CD14-positive monocyte (primary cell): ENCODE data around the gene PYGB. TPM values are rescaled to one million over a fixed set of nuclear protein-coding genes. Genes with fewer than 3 reads are reported as not detected.

Experiments used
- DNase-seq, 3 donors: peaks; one replicate each; pipeline ENCODE4 v3.0.0-alpha.2; 2011 to 2022
- H2AFZ ChIP-seq: 2 replicates; pipeline ENCODE4 v1.6.0; 2012; ENCODE audit warnings: mild to moderate bottlenecking, low read depth, low read length, inconsistent platforms; ENCODE audit not compliant: insufficient read depth, poor library complexity, severe bottlenecking
- H3K27ac ChIP-seq, 2 donors: 1 replicate in 1 of 2; 2 replicates in 1 of 2; pipeline ENCODE4 v1.5.1; 2012 to 2013; ENCODE audit warnings: low read length in 2 of 2, control low read depth in 1 of 2, inconsistent platforms in 1 of 2, low read depth in 1 of 2, mild to moderate bottlenecking in 1 of 2
- H3K27me3 ChIP-seq, 2 donors: one replicate each; pipeline versions ENCODE4 v1.6.0 to v1.6.1; 2011 to 2013; ENCODE audit warnings: low read length in 2 of 2; ENCODE audit not compliant: control insufficient read depth in 2 of 2, insufficient read depth in 2 of 2
- H3K36me3 ChIP-seq, 2 donors: replicated peaks in 1 of 2; 1 replicate in 1 of 2; 2 replicates in 1 of 2; pipeline versions ENCODE4 v1.5.1 to v1.6.1; 2012 to 2013; ENCODE audit warnings: low read length in 2 of 2, control low read depth in 1 of 2, inconsistent platforms in 1 of 2, mild to moderate bottlenecking in 1 of 2; ENCODE audit not compliant: insufficient read depth in 2 of 2, control insufficient read depth in 1 of 2
- H3K4me1 ChIP-seq, 2 donors: 1 replicate in 1 of 2; 2 replicates in 1 of 2; pipeline versions ENCODE4 v1.5.1 to v1.6.1; 2012 to 2013; ENCODE audit warnings: low read length in 2 of 2, control low read depth in 1 of 2, inconsistent platforms in 1 of 2, mild to moderate bottlenecking in 1 of 2, moderate library complexity in 1 of 2; ENCODE audit not compliant: insufficient read depth in 2 of 2, control insufficient read depth in 1 of 2
- H3K4me2 ChIP-seq: replicated peaks from 2 replicates; pipeline ENCODE3; 2012; ENCODE audit warnings: low read length, moderate library complexity, mild to moderate bottlenecking; ENCODE audit not compliant: poor library complexity, severe bottlenecking; ENCODE audit errors: extremely low read depth
- H3K4me3 ChIP-seq, 3 experiments: fragments of 200-600 bp in 1 of 3; sonication (generic) in 1 of 3; replicated peaks in 1 of 3; 1 replicate in 2 of 3; 2 replicates in 1 of 3; pipeline ENCODE4 v1.5.1; 2011 to 2013; ENCODE audit warnings: low read length in 3 of 3, mild to moderate bottlenecking in 3 of 3, control low read depth in 2 of 3, low read depth in 2 of 3, inconsistent platforms in 1 of 3, moderate library complexity in 1 of 3
- H3K79me2 ChIP-seq: 2 replicates; pipeline ENCODE4 v1.6.0; 2012; ENCODE audit warnings: mild to moderate bottlenecking, control low read depth, inconsistent platforms, low read length, moderate library complexity; ENCODE audit not compliant: insufficient read depth
- H3K9ac ChIP-seq: 2 replicates; pipeline ENCODE4 v1.6.0; 2017; ENCODE audit warnings: low read length, mild to moderate bottlenecking; ENCODE audit not compliant: insufficient read depth, poor library complexity, severe bottlenecking
- H3K9me3 ChIP-seq, 2 donors: replicated peaks in 1 of 2; 1 replicate in 1 of 2; 2 replicates in 1 of 2; pipeline versions ENCODE4 v1.5.1 to v1.6.1; 2012 to 2013; ENCODE audit warnings: low read length in 2 of 2, control low read depth in 1 of 2; ENCODE audit not compliant: control insufficient read depth in 1 of 2, insufficient read depth in 1 of 2
- H4K20me1 ChIP-seq: 2 replicates; pipeline ENCODE4 v1.6.0; 2012; ENCODE audit warnings: mild to moderate bottlenecking, low read length, control low read depth, moderate library complexity; ENCODE audit not compliant: insufficient read depth
- H3K27ac Mint-ChIP-seq, 7 donors: one replicate each; pipeline ENCODE4 v1.8.0; 2020; ENCODE audit warnings: mild to moderate bottlenecking in 7 of 7, mixed read lengths in 7 of 7, moderate library complexity in 6 of 7, inconsistent platforms in 2 of 7
- H3K27me3 Mint-ChIP-seq, 3 donors: one replicate each; pipeline ENCODE4 v1.8.0; 2021 to 2022; ENCODE audit warnings: low read depth in 3 of 3, mild to moderate bottlenecking in 3 of 3, mixed read lengths in 3 of 3, moderate library complexity in 3 of 3, inconsistent platforms in 1 of 3
- H3K36me3 Mint-ChIP-seq, 2 donors: one replicate each; pipeline ENCODE4 v1.8.0; 2020; ENCODE audit warnings: mixed read lengths in 2 of 2, inconsistent platforms in 1 of 2, mild to moderate bottlenecking in 1 of 2
- H3K4me1 Mint-ChIP-seq: one replicate; pipeline ENCODE4 v1.8.0; 2020; ENCODE audit warnings: mild to moderate bottlenecking, mixed read lengths
- H3K4me3 Mint-ChIP-seq, 2 donors: one replicate each; pipeline ENCODE4 v1.8.0; 2020; ENCODE audit warnings: mild to moderate bottlenecking in 2 of 2, mixed read lengths in 2 of 2, moderate library complexity in 1 of 2
- H3K9me3 Mint-ChIP-seq, 7 donors: one replicate each; pipeline ENCODE4 v1.8.0; 2020 to 2022; ENCODE audit warnings: mixed read lengths in 7 of 7, mild to moderate bottlenecking in 6 of 7, moderate library complexity in 6 of 7, inconsistent platforms in 2 of 7
- WGBS: methylation state at CpG from one replicate; pipeline ENCODE4 v1.1.5; 2013; ENCODE audit warnings: missing lambda C conversion rate; ENCODE audit not compliant: insufficient coverage; 5-methylcytosine and 5-hydroxymethylcytosine counted together
- intact Hi-C, 2 donors: fragments of 100-400 bp; cut with micrococcal nuclease; formaldehyde crosslinking; loops; one replicate each; pipeline versions ENCODE4 v1.15.0 to v1.15.1; 2023
- polyA plus RNA-seq, 3 donors: library from polyadenylated mRNA; depleted of rRNA in 1 of 3; unstranded in 2 of 3; stranded (reverse) in 1 of 3; fragments of 300-500 nt in 2 of 3; fragments of >200 nt in 1 of 3; fragmentation: Illumina TruSeq in 2 of 3; gene quantifications; 1 replicate in 2 of 3; 2 replicates in 1 of 3; pipeline ENCODE4 v1.2.3, GENCODE V29; 2012 to 2021
- TF ChIP-seq, protein P1 (sequence below): fragments of 200-600 bp; IDR thresholded peaks from one replicate; pipeline ENCODE4 v1.8.0; 2022; ENCODE audit warnings: antibody characterized with exemption, mild to moderate bottlenecking

PYGB gene
- polyA plus RNA-seq, 3 donors: 26.6 to 33.2 (median 26.7) TPM

DNA sequence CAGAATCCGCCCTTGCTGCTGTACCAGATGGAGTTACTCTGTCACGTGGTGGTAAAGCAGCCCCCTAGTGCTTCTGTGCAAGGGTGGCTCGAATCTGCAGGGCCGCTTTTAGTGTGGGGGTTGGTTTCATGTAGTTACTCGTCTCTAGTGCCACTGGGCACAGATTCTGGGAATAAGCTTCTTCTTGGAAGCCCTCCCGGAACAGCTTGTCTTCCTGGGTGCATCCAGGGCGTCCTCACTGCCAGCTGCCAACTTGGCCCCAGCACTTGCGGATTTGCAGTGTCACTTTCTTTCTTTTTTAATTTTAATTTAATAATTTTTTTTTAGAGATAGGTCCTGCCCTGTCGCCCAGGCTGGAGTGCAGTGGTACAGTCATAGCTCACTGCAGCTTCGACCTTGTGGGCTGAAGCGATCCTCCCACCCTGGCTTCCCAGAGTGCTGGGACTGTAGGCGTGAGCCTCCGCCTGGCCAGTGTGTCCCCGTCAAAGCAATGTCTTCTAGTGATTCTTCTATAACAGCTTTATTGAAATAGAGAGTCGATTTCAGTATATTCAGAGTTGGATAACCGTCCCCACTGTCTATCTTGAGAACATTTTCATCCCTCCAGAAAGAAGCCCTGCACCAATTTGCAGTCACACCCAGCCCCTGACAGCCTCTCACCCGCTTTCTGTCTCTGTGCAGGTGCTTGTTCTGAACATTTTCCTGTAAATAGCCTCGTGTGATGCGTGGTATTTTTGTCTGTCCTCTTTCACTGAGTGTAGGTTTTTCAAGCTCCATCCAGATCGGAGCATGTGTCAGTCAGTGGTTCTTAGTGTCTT, 25.9 kb downstream of the PYGB start:
- H3K36me3 Mint-ChIP-seq: peaks cover 84 to 98% of the 10 kb centered on the region in 2 donors
- H4K20me1 ChIP-seq: no peaks in the 10 kb centered on the region
- H3K9me3 ChIP-seq: no peaks in the 10 kb centered on the region
- TF ChIP-seq, protein P1, sequence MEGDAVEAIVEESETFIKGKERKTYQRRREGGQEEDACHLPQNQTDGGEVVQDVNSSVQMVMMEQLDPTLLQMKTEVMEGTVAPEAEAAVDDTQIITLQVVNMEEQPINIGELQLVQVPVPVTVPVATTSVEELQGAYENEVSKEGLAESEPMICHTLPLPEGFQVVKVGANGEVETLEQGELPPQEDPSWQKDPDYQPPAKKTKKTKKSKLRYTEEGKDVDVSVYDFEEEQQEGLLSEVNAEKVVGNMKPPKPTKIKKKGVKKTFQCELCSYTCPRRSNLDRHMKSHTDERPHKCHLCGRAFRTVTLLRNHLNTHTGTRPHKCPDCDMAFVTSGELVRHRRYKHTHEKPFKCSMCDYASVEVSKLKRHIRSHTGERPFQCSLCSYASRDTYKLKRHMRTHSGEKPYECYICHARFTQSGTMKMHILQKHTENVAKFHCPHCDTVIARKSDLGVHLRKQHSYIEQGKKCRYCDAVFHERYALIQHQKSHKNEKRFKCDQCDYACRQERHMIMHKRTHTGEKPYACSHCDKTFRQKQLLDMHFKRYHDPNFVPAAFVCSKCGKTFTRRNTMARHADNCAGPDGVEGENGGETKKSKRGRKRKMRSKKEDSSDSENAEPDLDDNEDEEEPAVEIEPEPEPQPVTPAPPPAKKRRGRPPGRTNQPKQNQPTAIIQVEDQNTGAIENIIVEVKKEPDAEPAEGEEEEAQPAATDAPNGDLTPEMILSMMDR: no peak
- H3K4me3 Mint-ChIP-seq: no peak overlapping the region
- no peak overlapping the region for H3K9ac ChIP-seq
- no peak for DNase-seq
- no peaks in the 10 kb centered on the region for H3K4me1 Mint-ChIP-seq
- H2AFZ ChIP-seq: no peak overlapping the region
- peaks cover 86 to 100% of the 10 kb centered on the region in 2 donors for H3K36me3 ChIP-seq
- H3K4me2 ChIP-seq: no peak overlapping the region
- H3K27me3 ChIP-seq: no peaks in the 10 kb centered on the region
- no peaks in the 10 kb centered on the region for H3K79me2 ChIP-seq
- peak overlapping the region in 2 of 7 donors; percentile 4 to 37 for H3K27ac Mint-ChIP-seq
- H3K4me1 ChIP-seq: no peaks in the 10 kb centered on the region
- intact Hi-C loops: no loop called here
- WGBS: 98% methylated on average over 8 of the region's 20 CpGs
- no peak overlapping the region for H3K27ac ChIP-seq
- no peak overlapping the region for H3K4me3 ChIP-seq
- no peaks in the 10 kb centered on the region for H3K27me3 Mint-ChIP-seq
- H3K9me3 Mint-ChIP-seq: no peaks in the 10 kb centered on the region

DNA sequence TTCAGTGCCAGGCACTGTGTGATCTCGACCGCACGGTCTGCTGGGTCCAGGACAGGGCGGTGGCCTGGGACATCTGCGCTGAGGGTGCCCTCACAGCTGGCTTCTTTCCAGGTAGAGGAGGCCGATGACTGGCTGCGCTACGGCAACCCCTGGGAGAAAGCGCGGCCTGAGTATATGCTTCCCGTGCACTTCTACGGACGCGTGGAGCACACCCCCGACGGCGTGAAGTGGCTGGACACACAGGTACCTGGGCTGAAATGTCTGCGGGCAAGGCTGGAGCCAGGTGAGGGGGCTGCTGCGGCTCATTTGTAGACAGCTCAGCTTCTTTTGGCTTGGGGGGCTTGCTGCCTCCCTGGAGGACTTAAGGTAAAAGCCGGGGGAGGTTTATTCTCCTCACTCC, 26.6 kb downstream of the PYGB start:
- intact Hi-C loops: no loop called here
- Histone ChIP-seq H3K9ac (no peak overlapping the region), H3K4me3 (no peak overlapping the region), H2AFZ (no peak overlapping the region), H3K9me3 (no peaks in the 10 kb centered on the region), H3K27me3 (no peaks in the 10 kb centered on the region), H3K4me1 (no peaks in the 10 kb centered on the region), H3K79me2 (no peaks in the 10 kb centered on the region), H4K20me1 (no peaks in the 10 kb centered on the region), H3K36me3 (peaks cover 91 to 100% of the 10 kb centered on the region in 2 donors), H3K4me2 (no peak overlapping the region), H3K27ac (no peak overlapping the region)
- H3K9me3 Mint-ChIP-seq: no peaks in the 10 kb centered on the region
- peak overlapping the region in 2 of 7 donors; percentile 37 to 46 for H3K27ac Mint-ChIP-seq
- H3K4me3 Mint-ChIP-seq: no peak overlapping the region
- H3K27me3 Mint-ChIP-seq: no peaks in the 10 kb centered on the region
- WGBS: 97% methylated on average over 19 of the region's 20 CpGs
- H3K36me3 Mint-ChIP-seq: peaks cover 83 to 98% of the 10 kb centered on the region in 2 donors
- DNase-seq: no peak
- TF ChIP-seq, protein P1: no peak
- H3K4me1 Mint-ChIP-seq: no peaks in the 10 kb centered on the region
